Body of pancreas (tissue), 4 donors: ENCODE measurements around the gene DOHH.

Experiments used
- POLR2A ChIP-seq, 3 donors: fragments of 450-650 bp; IDR thresholded peaks; one replicate each; pipeline ENCODE4 v1.6.1; 2016; ENCODE audit warnings: antibody characterized with exemption in 3 of 3, mild to moderate bottlenecking in 2 of 3
- TF ChIP-seq, protein P1 (sequence below), 7 experiments: fragments of 450-650 bp in 4 of 7; fragments of 200-600 bp in 3 of 7; sonication (generic) in 3 of 7; IDR thresholded peaks; one replicate each; pipeline ENCODE4 v1.5.1; 2016 to 2019; ENCODE audit warnings: antibody characterized with exemption in 7 of 7

DNA sequence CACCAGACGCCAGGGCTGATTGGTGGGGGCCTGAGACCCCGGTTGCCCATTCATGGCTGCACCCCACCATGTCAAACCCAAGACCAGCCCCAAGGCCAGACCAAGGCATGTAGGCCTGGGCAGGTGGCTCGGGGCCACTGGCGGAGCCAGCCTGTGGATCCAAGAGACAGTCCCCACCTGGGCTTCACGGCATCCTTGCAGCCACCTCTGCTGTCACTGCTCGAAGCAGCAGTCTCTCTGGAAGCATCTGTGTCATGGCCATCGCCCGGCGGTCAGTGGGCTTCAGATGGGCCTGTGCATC, 34.7 kb upstream of the DOHH start:
- no peak for TF ChIP-seq POLR2A (IDR thresholded peaks at IDR 0.05)
- TF ChIP-seq, protein P1, sequence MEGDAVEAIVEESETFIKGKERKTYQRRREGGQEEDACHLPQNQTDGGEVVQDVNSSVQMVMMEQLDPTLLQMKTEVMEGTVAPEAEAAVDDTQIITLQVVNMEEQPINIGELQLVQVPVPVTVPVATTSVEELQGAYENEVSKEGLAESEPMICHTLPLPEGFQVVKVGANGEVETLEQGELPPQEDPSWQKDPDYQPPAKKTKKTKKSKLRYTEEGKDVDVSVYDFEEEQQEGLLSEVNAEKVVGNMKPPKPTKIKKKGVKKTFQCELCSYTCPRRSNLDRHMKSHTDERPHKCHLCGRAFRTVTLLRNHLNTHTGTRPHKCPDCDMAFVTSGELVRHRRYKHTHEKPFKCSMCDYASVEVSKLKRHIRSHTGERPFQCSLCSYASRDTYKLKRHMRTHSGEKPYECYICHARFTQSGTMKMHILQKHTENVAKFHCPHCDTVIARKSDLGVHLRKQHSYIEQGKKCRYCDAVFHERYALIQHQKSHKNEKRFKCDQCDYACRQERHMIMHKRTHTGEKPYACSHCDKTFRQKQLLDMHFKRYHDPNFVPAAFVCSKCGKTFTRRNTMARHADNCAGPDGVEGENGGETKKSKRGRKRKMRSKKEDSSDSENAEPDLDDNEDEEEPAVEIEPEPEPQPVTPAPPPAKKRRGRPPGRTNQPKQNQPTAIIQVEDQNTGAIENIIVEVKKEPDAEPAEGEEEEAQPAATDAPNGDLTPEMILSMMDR (IDR thresholded peaks at IDR 0.05) = no peak
